MCF 10A (cell line): Measurements from ENCODE around the gene SLAMF9. TPM values are rescaled to one million over a fixed set of nuclear protein-coding genes. Genes with fewer than 3 reads are reported as not detected.

Experiments used
- BruUV-seq: library from RNA; stranded (reverse); fragments of 400-500 nt; replicated peaks from 2 replicates; lab custom pipeline; 2021; lab: Mats Ljungman, UMichigan
- CTCF ChIA-PET: fragments of 300-600 bp; sonication (Branson Sonifier 250); formaldehyde crosslinking; extraction: SDS; loops from one replicate; lab custom pipeline; 2021; ENCODE audit warnings: antibody characterized with exemption, inconsistent platforms; lab: Yijun Ruan, JAX
- POLR2A ChIA-PET: fragments of 300-600, 350-650 bp; sonication (Branson Sonifier 250); formaldehyde crosslinking; extraction: SDS; loops from one replicate; lab custom pipeline; 2020; ENCODE audit warnings: antibody characterized with exemption, inconsistent platforms; lab: Yijun Ruan, JAX
- DNase-seq: peaks from one replicate; pipeline ENCODE4 v3.0.0-alpha.2; 2018; ENCODE audit not compliant: unreplicated experiment
- H3K27ac Mint-ChIP-seq: one replicate; pipeline ENCODE4 v1.8.0; 2022; ENCODE audit warnings: mild to moderate bottlenecking, low read depth, mixed read lengths; ENCODE audit not compliant: unreplicated experiment
- H3K27me3 Mint-ChIP-seq: one replicate; pipeline ENCODE4 v1.8.0; 2022; ENCODE audit warnings: mixed read lengths; ENCODE audit not compliant: insufficient read depth, unreplicated experiment
- H3K36me3 Mint-ChIP-seq: one replicate; pipeline ENCODE4 v1.8.0; 2022; ENCODE audit warnings: mild to moderate bottlenecking, moderate library complexity, mixed read lengths; ENCODE audit not compliant: insufficient read depth, unreplicated experiment
- H3K4me1 Mint-ChIP-seq: one replicate; pipeline ENCODE4 v1.8.0; 2022; ENCODE audit warnings: mixed read lengths; ENCODE audit not compliant: insufficient read depth, unreplicated experiment
- H3K4me3 Mint-ChIP-seq: one replicate; pipeline ENCODE4 v1.8.0; 2022; ENCODE audit warnings: mild to moderate bottlenecking, moderate library complexity, mixed read lengths; ENCODE audit not compliant: unreplicated experiment
- H3K9me3 Mint-ChIP-seq: one replicate; pipeline ENCODE4 v1.8.0; 2022; ENCODE audit warnings: mixed read lengths; ENCODE audit not compliant: unreplicated experiment
- CTCF ChIP-seq: fragments of 200-600 bp; IDR thresholded peaks from one replicate; pipeline ENCODE4 v1.8.0; 2022; ENCODE audit warnings: antibody characterized with exemption, mild to moderate bottlenecking; ENCODE audit not compliant: unreplicated experiment
- intact Hi-C: fragments of 100-400 bp; cut with micrococcal nuclease; formaldehyde crosslinking; loops from 2 replicates; pipeline ENCODE4 v1.14.1; 2022
- total RNA-seq: library from RNA; stranded (reverse); gene quantifications from 2 replicates; pipeline ENCODE4 v1.2.3, GENCODE V29; 2022

SLAMF9 gene
- total RNA-seq, 1 experiment from 2014 or later = not detected

GRCh38 chr1:159921700-159922504, 32.1 kb downstream of the SLAMF9 start:
- BruUV-seq = no TSS peak
- peaks cover 63% of the 10 kb centered on the region for H3K36me3 Mint-ChIP-seq
- POLR2A ChIA-PET = interaction anchor here (0.6 to 1.2 kb wide), 6 partner anchors 17 to 761 kb away, joined by 3 to 4 read pairs (median 3); no protein-coding TSS in a partner anchor
- H3K27me3 Mint-ChIP-seq = no peaks in the 10 kb centered on the region
- intact Hi-C loops = loop anchor here (5.0 kb wide), 1 partner anchor 330 kb away; no protein-coding TSS in a partner anchor
- peak overlapping the region; percentile 99 for H3K27ac Mint-ChIP-seq
- peaks cover 64% of the 10 kb centered on the region for H3K4me1 Mint-ChIP-seq
- no peak for DNase-seq
- TF ChIP-seq CTCF = no peak
- CTCF ChIA-PET = interaction anchor here (0.6 to 52.4 kb wide), 15 partner anchors 16 to 760 kb away, joined by 3 to 1675 read pairs (median 3); no protein-coding TSS in a partner anchor
- no peaks in the 10 kb centered on the region for H3K9me3 Mint-ChIP-seq
- peak overlapping the region; percentile 81 for H3K4me3 Mint-ChIP-seq

- no peak overlapping the region for H3K4me3 Mint-ChIP-seq
- H3K27ac Mint-ChIP-seq = peak overlapping the region; percentile 99
- peaks cover 70% of the 10 kb centered on the region for H3K36me3 Mint-ChIP-seq
- H3K4me1 Mint-ChIP-seq = peaks cover 66% of the 10 kb centered on the region
- no peaks in the 10 kb centered on the region for H3K27me3 Mint-ChIP-seq
- DNase-seq = no peak
- ChIA-PET POLR2A (interaction anchor here (0.6 to 1.0 kb wide), 4 partner anchors 26 to 760 kb away, joined by 3 to 4 read pairs (median 3); no protein-coding TSS in a partner anchor), CTCF (interaction anchor here (0.6 to 52.4 kb wide), 9 partner anchors 16 to 708 kb away, joined by 3 to 1675 read pairs (median 3); no protein-coding TSS in a partner anchor)
- intact Hi-C loops = loop anchor here (5.0 kb wide), 1 partner anchor 331 kb away; no protein-coding TSS in a partner anchor
- TF ChIP-seq CTCF = no peak
- no TSS peak for BruUV-seq
- no peaks in the 10 kb centered on the region for H3K9me3 Mint-ChIP-seq
Measured at GRCh38 chr1:159921251-159921650, 32.8 kb downstream of the SLAMF9 start.

- POLR2A ChIA-PET = interaction anchor here (1.0 kb wide), 1 partner anchor 110 kb away, joined by 3 read pairs; no protein-coding TSS in a partner anchor
- no peaks in the 10 kb centered on the region for H3K27me3 Mint-ChIP-seq
- peak overlapping the region; percentile 99 for H3K27ac Mint-ChIP-seq
- TF ChIP-seq CTCF = no peak
- H3K4me1 Mint-ChIP-seq = peaks cover 67% of the 10 kb centered on the region
- H3K4me3 Mint-ChIP-seq = no peak overlapping the region
- intact Hi-C loops = loop anchor here (5.0 kb wide), 1 partner anchor 332 kb away; no protein-coding TSS in a partner anchor
- CTCF ChIA-PET = interaction anchor here (0.7 to 52.4 kb wide), 6 partner anchors 8 to 708 kb away, joined by 3 to 1675 read pairs (median 8); no protein-coding TSS in a partner anchor
- BruUV-seq = no TSS peak
- no peak for DNase-seq
- peaks cover 74% of the 10 kb centered on the region for H3K36me3 Mint-ChIP-seq
- H3K9me3 Mint-ChIP-seq = no peaks in the 10 kb centered on the region
Measured at GRCh38 chr1:159920651-159921050, 33.4 kb downstream of the SLAMF9 start.

GRCh38 chr1:159920202-159920601, 33.8 kb downstream of the SLAMF9 start:
- DNase-seq = no peak
- Mint-ChIP-seq H3K4me1 (peaks cover 67% of the 10 kb centered on the region), H3K27me3 (no peaks in the 10 kb centered on the region), H3K4me3 (no peak overlapping the region), H3K36me3 (peaks cover 70% of the 10 kb centered on the region), H3K9me3 (no peaks in the 10 kb centered on the region), H3K27ac (no peak overlapping the region)
- ChIA-PET POLR2A (no interaction called here), CTCF (interaction anchor here (0.7 to 52.4 kb wide), 4 partner anchors 9 to 85 kb away, joined by 3 to 1675 read pairs (median 55); no protein-coding TSS in a partner anchor)
- no peak for TF ChIP-seq CTCF
- BruUV-seq = no TSS peak
- intact Hi-C loops = loop anchor here (5.0 kb wide), 1 partner anchor 332 kb away; no protein-coding TSS in a partner anchor
